Stimulated activated CD8-positive, alpha-beta memory T cell treated with anti-CD3 and anti-CD28 coated beads, Interleukin-15, amount 100 ng/mL, for 1 hour (primary cell): ENCODE data around the gene METTL23.

Source experiments
- DNase-seq: peaks from one replicate; pipeline ENCODE4 v3.0.0-alpha.2; 2020; ENCODE audit warnings: low read depth

Gene METTL23

GRCh38 chr17:76726776-76727718 lies at the start of gene METTL23:
Gene METTL23, plus strand, starts transcription at chr17:76726839. Its CDS starts 2,872 bp downstream, at chr17:76729711.
- peak; percentile 54 for DNase-seq

- DNase-seq: no peak
Observed at GRCh38 chr17:76677406-76677805, 49.2 kb upstream of the METTL23 start.

GRCh38 chr17:76678330-76678729 lies 48.3 kb upstream of the METTL23 start:
- no peak for DNase-seq

GRCh38 chr17:76679239-76679638 lies 47.4 kb upstream of the METTL23 start:
- no peak for DNase-seq

GRCh38 chr17:76681222-76682137 lies 45.2 kb upstream of the METTL23 start:
- peak; percentile 53 for DNase-seq

- DNase-seq: no peak
Observed at GRCh38 chr17:76682296-76682695, 44.3 kb upstream of the METTL23 start.

GRCh38 chr17:76683011-76683755 lies 43.5 kb upstream of the METTL23 start:
- no peak for DNase-seq

GRCh38 chr17:76683921-76684745 lies 42.5 kb upstream of the METTL23 start:
- DNase-seq: no peak

GRCh38 chr17:76684756-76685155 lies 41.9 kb upstream of the METTL23 start:
- no peak for DNase-seq

GRCh38 chr17:76685366-76685765 lies 41.3 kb upstream of the METTL23 start:
- no peak for DNase-seq

GRCh38 chr17:76685846-76686245 lies 40.8 kb upstream of the METTL23 start:
- DNase-seq: no peak

GRCh38 chr17:76686538-76687297 lies 39.9 kb upstream of the METTL23 start:
- no peak for DNase-seq

- DNase-seq: no peak
Observed at GRCh38 chr17:76687298-76688164, 39.1 kb upstream of the METTL23 start.

- no peak for DNase-seq
Observed at GRCh38 chr17:76688165-76688622, 38.4 kb upstream of the METTL23 start.

- no peak for DNase-seq
Observed at GRCh38 chr17:76689859-76690258, 36.8 kb upstream of the METTL23 start.

- no peak for DNase-seq
Observed at GRCh38 chr17:76690596-76691280, 35.9 kb upstream of the METTL23 start.

- no peak for DNase-seq
Observed at GRCh38 chr17:76691379-76692191, 35.1 kb upstream of the METTL23 start.
